Transverse colon (tissue), 3 donors: Measurements from ENCODE around the gene PRR23E.

ENCODE experiments used
- POLR2A ChIP-seq: fragments of 450-650 bp; IDR thresholded peaks from one replicate; pipeline ENCODE4 v1.6.1; 2016; ENCODE audit warnings: antibody characterized with exemption, mild to moderate bottlenecking, moderate library complexity
- TF ChIP-seq, protein P1 (sequence below), 5 experiments: fragments of 200-600 bp in 3 of 5; fragments of 450-650 bp in 2 of 5; sonication (generic) in 3 of 5; IDR thresholded peaks; 1 replicate in 2 of 5; 2 replicates in 3 of 5; pipeline ENCODE4 v1.5.1; 2016 to 2017; ENCODE audit warnings: antibody characterized with exemption in 5 of 5, inconsistent platforms in 3 of 5, mild to moderate bottlenecking in 2 of 5, moderate library complexity in 1 of 5

DNA sequence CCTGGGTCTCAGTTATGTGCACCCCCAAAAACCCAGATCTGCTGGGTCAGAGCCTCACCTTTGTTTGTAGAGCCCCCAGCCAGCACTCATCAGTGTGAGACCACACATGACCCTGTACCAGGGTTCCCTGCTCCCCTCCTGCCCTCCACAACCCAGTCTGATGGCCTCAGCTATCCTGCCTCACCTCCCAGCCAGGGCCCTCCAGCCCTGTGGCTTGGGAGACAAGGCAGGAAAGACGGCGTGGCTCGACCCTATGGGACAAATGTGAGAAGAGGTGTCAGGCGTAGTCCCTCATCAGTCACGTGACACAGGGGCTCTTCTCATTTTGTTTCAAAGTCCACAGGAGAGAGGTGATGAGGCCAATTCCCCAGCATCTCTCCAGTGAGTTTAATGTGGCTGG is 28.3 kb upstream of the PRR23E start:
- TF ChIP-seq, protein P1, sequence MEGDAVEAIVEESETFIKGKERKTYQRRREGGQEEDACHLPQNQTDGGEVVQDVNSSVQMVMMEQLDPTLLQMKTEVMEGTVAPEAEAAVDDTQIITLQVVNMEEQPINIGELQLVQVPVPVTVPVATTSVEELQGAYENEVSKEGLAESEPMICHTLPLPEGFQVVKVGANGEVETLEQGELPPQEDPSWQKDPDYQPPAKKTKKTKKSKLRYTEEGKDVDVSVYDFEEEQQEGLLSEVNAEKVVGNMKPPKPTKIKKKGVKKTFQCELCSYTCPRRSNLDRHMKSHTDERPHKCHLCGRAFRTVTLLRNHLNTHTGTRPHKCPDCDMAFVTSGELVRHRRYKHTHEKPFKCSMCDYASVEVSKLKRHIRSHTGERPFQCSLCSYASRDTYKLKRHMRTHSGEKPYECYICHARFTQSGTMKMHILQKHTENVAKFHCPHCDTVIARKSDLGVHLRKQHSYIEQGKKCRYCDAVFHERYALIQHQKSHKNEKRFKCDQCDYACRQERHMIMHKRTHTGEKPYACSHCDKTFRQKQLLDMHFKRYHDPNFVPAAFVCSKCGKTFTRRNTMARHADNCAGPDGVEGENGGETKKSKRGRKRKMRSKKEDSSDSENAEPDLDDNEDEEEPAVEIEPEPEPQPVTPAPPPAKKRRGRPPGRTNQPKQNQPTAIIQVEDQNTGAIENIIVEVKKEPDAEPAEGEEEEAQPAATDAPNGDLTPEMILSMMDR (IDR thresholded peaks at IDR 0.05): no peak
- TF ChIP-seq POLR2A: no peak
